ENCODE data around the gene EDIL3.

EDIL3 gene

GRCh38 chr5:83942155-83942554, 442.5 kb downstream of the EDIL3 start:
- no peak for DNase-seq

DNA sequence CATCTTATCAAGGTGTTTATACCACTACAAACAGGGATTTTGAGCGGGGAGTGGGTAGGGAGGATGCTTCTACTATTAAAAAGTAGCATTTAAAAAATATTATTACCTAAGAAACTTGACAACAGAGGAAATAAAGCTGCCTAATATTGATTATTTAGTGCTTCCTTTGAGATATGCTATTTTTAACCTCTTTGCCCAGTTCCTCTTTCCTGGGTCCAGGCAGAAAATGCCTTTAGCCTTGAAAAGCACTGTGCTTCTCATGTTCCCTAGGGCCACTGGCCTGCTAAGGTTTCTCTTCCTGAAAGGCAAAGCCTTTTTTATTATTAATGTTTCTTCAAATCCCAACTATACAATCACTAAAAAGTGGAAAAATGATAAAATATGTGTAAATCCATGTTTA, 446.8 kb downstream of the EDIL3 start:
- no peak for DNase-seq

DNA sequence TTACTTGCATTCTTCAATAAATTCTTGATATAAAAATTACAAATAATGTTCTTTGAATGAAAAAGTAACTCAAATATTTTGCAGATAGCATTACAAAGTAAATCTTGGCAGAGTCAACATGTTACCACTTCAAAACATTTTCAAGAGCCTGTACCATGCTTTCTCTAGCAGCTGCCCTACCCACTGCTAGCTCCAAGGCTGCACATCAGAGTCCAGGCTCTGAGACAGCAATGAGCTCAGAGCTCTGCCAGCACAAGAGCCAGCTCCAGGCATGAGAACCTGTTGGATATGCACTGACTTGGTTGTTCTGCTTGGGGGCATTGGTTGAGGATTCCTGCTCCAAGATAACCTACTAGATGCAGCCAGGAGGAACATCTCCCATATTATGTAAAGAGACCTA, 452.7 kb downstream of the EDIL3 start:
- no peak for DNase-seq

DNA sequence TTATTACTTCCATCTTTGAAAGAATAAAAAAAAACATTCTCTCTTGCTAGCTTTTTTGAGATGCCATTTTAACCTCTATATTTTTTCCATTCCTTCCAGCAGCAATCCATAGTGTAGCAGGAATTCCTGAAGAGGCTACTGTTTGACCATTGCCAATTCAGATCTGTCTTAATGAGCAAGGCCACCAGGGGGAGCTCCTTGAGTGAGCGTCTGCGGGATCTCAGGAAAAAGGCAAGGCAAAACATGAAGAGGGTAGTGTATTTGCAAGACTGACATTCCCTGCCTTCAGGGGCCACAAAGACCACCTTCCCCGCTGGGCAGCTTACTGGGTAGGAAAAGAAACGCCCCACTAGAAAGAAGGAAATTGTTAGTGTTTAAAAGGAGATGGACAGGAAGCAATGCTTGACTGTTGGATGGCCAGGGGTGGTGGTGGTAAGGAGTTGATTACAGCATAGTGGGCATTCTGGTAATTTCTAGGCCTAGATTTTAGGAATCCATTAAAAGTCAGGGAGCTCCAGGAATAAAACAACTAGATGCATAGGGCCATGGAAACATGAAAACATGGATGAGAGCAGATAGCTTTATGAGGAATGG, 457.4 kb downstream of the EDIL3 start:
- DNase-seq: peak; percentile 73

- no peak for DNase-seq
Observed at GRCh38 chr5:83925955-83926337, 458.7 kb downstream of the EDIL3 start.

GRCh38 chr5:83925321-83925954, 459.2 kb downstream of the EDIL3 start:
- no peak for DNase-seq

DNA sequence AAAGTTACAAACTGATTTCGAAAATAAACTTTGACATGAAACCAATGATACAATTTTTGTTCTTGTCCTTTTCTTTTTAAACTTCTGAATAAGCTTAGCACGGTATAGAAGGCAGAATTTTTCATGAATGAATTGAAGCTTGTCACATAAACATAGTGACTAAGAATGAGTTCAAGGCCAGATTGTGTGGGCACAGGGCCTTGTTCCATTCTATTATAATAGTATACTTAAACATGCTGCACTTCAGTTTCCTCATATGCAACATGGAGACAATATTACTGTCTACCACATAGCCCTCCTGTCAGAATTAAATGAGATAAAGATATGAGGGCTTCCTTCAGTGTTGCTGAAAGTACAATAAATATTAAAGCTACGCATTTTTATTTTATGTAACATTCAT, 459.8 kb downstream of the EDIL3 start:
- no peak for DNase-seq

DNA sequence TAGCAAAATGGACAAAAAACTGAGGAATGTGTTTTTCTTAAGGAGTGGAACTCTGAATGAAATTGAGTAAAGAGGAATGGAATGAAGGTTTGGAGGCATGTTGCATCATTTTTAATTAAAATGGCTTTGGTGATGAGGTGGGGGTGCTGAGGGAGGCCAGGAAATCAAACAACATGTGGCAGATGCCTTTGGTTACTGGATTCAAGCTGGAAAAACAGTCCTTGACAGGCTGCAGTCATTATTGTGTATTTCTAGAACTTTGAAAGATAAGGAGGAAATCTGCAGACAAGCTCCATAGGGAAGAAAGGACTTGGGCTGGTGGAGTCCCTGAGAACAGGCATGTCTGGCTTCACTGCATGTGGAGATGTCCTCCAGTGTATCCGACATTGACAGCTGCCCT, 460.5 kb downstream of the EDIL3 start:
- no peak for DNase-seq

DNA sequence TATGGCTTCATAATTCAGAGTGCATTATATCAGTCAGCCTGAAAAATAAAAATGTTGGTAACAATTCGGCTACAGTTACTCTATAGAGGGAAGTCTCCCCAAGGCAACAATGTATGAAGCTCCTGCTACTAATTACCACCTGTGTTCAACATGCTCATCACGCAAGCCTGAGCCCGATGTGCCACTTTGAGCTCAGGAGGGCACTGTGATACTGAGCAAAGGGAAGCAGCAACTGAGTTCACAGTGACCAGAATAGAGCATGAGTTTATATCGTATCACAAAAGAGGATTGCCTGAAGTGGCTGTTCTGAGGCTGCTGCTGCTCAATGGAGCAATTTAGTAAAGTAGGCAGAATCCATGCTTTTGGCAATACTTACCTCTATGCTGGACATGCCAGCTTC, 462.0 kb downstream of the EDIL3 start:
- no peak for DNase-seq

GRCh38 chr5:83921666-83922193, 462.9 kb downstream of the EDIL3 start:
- no peak for DNase-seq

GRCh38 chr5:83919071-83920041, 465.3 kb downstream of the EDIL3 start:
- no peak for DNase-seq

- no peak for DNase-seq
Observed at GRCh38 chr5:83917261-83917908, 467.3 kb downstream of the EDIL3 start.

- no peak for DNase-seq
Observed at GRCh38 chr5:83914662-83915418, 469.8 kb downstream of the EDIL3 start.

GRCh38 chr5:83914199-83914598, 470.5 kb downstream of the EDIL3 start:
- DNase-seq: no peak

GRCh38 chr5:83913593-83913992, 471.1 kb downstream of the EDIL3 start:
- no peak for DNase-seq

GRCh38 chr5:83911367-83911919, 473.2 kb downstream of the EDIL3 start:
- DNase-seq: no peak

- DNase-seq: no peak
Observed at GRCh38 chr5:83900306-83900705, 484.4 kb downstream of the EDIL3 start.

DNA sequence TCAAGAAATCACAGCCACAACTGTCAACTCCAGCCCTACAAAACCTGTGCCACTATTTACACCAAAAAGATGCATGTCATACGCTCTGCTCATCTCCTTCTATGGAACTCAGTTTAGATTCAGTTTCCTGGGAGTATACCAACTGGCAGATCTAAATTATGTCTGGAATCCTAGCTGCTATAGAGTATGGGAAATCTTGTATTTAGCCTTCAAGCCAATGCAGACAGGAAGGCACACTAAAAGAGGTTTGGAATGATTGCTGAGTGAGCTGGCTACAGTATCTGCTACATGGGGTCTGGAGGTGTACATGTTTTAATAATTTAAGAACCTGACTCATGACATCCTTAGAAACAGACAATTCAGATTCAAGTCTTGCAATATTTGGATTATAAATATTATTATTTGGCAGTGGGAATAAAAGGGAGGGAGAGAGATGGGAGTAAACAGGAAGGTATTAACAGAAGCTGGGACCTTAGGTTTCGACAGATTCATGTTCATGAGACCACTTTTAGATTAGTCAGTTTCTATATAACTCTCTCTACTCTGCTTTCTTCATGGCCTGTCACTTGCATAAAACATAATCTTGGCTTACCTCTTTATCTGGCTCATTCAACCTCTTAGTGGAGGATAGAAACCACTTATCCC, 485.2 kb downstream of the EDIL3 start:
- no peak for DNase-seq

GRCh38 chr5:83895860-83896259, 488.8 kb downstream of the EDIL3 start:
- DNase-seq: no peak

DNA sequence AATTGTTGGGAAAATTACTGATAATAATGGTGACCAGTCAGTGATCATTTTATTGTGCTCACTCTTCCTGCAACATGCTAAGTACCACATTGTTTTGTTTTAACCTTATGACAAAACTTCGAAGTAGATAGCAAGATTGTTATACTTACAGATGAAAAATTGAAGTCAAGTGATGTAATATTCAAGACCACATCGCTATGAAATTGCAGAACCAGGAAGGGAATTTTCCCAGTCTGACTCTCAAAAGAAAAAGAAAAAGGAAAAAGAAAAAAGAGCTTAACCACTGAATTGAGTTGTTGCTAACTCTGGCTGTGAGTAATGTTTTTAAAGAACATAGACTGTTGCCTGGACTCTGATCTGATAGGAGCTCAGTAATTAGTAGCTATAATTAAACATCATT, 493.4 kb downstream of the EDIL3 start:
- no peak for DNase-seq
